BE2C (cell line): ENCODE results near the gene SPIRE1.

Experiments used
- DNase-seq: peaks from one replicate; pipeline ENCODE4 v3.0.0-alpha.2; 2020
- H3K27me3 ChIP-seq: fragments of 250-450 bp; sonication (Bioruptor Pico); 2 replicates; pipeline ENCODE4 v1.5.1; 2020; ENCODE audit warnings: mild to moderate bottlenecking
- H3K36me3 ChIP-seq: fragments of 250-450 bp; sonication (Bioruptor Pico); 2 replicates; pipeline ENCODE4 v1.5.1; 2020; ENCODE audit warnings: mild to moderate bottlenecking
- H3K4me1 ChIP-seq: fragments of 250-450 bp; sonication (Bioruptor Pico); 2 replicates; pipeline ENCODE4 v1.5.1; 2020
- H3K4me3 ChIP-seq: 2 replicates; pipeline ENCODE4 v1.5.1; 2011; ENCODE audit warnings: low read depth, low read length
- H3K9me3 ChIP-seq: fragments of 250-450 bp; sonication (Bioruptor Pico); 2 replicates; pipeline ENCODE4 v1.5.1; 2020
- CTCF ChIP-seq: IDR thresholded peaks from 2 replicates; pipeline ENCODE4 v1.5.1; 2012; ENCODE audit warnings: mild to moderate bottlenecking, low read depth, low read length

The SPIRE1 gene

DNA sequence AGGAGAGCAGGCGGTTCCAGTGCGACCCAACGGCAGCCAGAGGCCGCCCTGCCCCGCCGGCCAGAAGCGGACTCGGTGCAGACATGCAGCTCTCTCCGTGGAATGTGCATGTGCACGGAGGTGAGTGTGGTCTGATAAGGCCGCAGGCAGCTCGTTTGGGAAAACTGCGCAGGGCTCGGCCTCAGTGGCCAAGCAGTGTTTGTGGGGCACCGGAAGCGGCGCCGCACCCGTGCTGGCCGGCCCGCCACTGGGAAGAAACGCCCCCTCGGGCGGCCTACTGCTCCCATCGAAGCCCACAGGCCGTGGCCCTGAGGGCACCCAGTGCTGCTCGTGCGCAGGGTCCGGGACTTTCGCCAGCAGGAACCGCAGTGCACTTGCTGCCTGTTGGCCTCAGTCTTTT is 225.0 kb downstream of the SPIRE1 start:
- H3K4me1 ChIP-seq = no peaks in the 10 kb centered on the region
- no peaks in the 10 kb centered on the region for H3K27me3 ChIP-seq
- no peak overlapping the region for H3K4me3 ChIP-seq
- no peaks in the 10 kb centered on the region for H3K9me3 ChIP-seq
- no peak for TF ChIP-seq CTCF
- no peaks in the 10 kb centered on the region for H3K36me3 ChIP-seq
- no peak for DNase-seq

DNA sequence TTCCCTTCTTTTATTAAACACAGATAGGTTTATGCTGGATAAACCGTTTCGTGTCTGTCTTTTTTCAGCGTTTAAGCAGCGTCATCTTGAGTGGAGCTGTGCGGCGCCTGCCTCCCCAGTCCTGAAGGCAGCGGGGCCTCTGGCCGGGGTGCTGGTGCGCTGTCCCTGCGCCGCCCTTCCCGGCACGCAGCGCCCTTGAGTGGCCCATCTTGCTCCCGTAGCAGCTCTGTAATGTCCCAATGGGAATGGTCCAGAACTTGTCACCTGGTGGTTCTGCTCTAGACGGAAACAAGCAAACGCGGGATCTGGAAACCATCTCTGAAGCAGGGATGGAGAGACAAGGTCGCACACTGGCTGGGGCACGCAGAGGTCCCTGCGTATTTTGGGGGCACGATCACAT is 225.7 kb downstream of the SPIRE1 start:
- Histone ChIP-seq H3K9me3 (no peaks in the 10 kb centered on the region), H3K4me3 (no peak overlapping the region), H3K27me3 (no peaks in the 10 kb centered on the region), H3K4me1 (no peaks in the 10 kb centered on the region), H3K36me3 (no peaks in the 10 kb centered on the region)
- no peak for DNase-seq
- TF ChIP-seq CTCF = no peak

DNA sequence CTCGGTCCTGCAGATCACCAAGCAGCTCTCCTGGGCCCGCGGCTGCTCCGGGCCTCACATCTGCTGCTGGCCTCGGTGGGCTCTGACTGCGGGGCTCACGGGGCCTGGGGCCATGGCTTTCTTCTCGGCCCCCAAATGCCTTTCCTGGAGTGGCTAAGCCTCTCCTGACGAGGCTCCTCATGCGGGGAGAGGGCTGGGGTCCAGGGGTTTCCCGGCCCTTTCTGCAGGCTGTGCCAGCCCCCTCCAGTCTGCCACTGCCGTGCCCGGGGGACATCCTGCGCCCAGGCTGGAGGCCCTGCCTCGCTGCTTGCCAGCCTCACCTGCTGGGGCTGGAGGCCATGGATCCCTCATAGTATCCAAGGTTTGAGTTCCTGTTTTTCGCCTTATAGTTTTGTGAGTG is 226.3 kb downstream of the SPIRE1 start:
- H3K36me3 ChIP-seq = no peaks in the 10 kb centered on the region
- DNase-seq = no peak
- no peaks in the 10 kb centered on the region for H3K9me3 ChIP-seq
- TF ChIP-seq CTCF = no peak
- no peak overlapping the region for H3K4me3 ChIP-seq
- H3K4me1 ChIP-seq = no peaks in the 10 kb centered on the region
- no peaks in the 10 kb centered on the region for H3K27me3 ChIP-seq

DNA sequence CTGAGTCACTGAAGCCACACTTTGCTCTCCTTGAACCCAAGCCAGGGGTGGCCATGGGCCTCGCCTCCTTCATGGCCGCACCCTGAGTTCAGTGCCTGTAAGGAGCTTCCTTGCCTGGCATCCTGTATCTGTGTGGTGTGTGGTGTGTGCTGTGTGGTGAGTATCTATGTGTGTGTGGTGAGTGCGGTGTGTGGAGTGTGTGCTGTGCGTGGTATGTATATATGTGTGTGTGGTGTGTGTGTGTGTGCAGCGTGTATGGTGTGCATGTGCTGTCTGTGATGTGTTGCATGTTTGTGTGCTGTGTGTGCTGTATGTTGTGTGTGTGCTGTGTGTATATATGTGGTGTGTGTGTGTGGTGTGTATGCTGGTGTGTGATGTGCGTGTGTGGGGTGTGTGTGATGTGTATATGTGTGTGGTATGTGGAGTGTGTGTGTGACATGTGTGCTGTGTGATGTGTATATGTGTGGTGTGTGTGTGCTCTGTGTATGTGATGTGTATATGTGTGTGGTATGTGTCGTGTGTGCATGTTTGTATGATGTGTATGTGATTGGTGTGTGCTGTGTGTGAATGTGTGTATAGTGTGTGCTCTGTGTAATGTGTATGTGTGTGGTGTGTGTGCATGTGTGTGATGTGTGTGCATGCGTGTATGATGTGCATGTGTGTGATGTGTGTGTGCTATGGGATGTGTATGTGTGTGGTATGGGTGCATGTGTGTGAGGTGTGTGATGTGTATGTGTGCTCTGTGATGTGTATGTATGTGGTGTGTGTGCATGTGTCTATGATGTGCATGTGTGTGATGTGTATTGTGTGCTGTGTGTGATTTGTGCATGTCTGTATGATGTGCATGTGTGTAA is 227.5 kb downstream of the SPIRE1 start:
- no peaks in the 10 kb centered on the region for H3K27me3 ChIP-seq
- no peaks in the 10 kb centered on the region for H3K9me3 ChIP-seq
- H3K4me1 ChIP-seq = no peaks in the 10 kb centered on the region
- H3K4me3 ChIP-seq = no peak overlapping the region
- H3K36me3 ChIP-seq = no peaks in the 10 kb centered on the region
- no peak for TF ChIP-seq CTCF
- no peak for DNase-seq

DNA sequence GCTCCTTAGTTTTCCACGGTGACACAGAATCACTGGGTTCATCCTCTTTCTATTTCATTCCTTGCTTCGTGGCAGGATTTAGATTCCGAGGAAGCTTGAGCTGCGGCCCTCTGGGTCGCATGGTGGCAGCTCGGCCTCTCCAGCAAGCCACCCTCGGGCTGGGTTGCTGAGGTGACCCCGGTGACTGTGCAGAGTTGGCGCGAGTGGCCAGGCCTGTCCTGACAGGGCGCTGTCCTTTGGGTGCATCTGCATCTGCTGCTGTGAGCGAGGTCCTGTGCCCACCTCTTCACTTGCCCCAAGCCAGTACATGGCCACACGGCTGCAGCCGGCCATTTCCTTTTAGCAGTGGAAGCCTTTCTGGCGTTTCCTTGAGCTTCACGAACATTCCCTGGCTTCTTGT is 228.4 kb downstream of the SPIRE1 start:
- no peak overlapping the region for H3K4me3 ChIP-seq
- H3K36me3 ChIP-seq = no peaks in the 10 kb centered on the region
- no peaks in the 10 kb centered on the region for H3K4me1 ChIP-seq
- no peak for DNase-seq
- H3K27me3 ChIP-seq = no peaks in the 10 kb centered on the region
- no peaks in the 10 kb centered on the region for H3K9me3 ChIP-seq
- no peak for TF ChIP-seq CTCF

GRCh38 chr18:12428923-12429322 is 229.0 kb downstream of the SPIRE1 start:
- H3K9me3 ChIP-seq = no peaks in the 10 kb centered on the region
- H3K4me3 ChIP-seq = no peak overlapping the region
- H3K4me1 ChIP-seq = no peaks in the 10 kb centered on the region
- no peak for DNase-seq
- no peaks in the 10 kb centered on the region for H3K27me3 ChIP-seq
- H3K36me3 ChIP-seq = no peaks in the 10 kb centered on the region
- no peak for TF ChIP-seq CTCF
